ENCODE results near the gene MARK2.

- no peak for TF ChIP-seq POLR2A (IDR thresholded peaks at IDR 0.05)
- TF ChIP-seq CTCF (IDR thresholded peaks at IDR 0.05), result no peak
- TF ChIP-seq EP300 (IDR thresholded peaks at IDR 0.05), result no peak
- no peak for TF ChIP-seq POLR2AphosphoS5 (IDR thresholded peaks at IDR 0.05)
Measured at GRCh38 chr11:63845303-63845702, 6.4 kb downstream of the MARK2 start.
